ENCODE data around the gene MIDN.

The MIDN gene

GRCh38 chr19:1296575-1297271 is 48.3 kb downstream of the MIDN start:
- H3K79me2 ChIP-seq (ENCODE audit: insufficient read depth, low read length), result no peaks in the 10 kb centered on the region
- no peak overlapping the region for H2AFZ ChIP-seq (ENCODE audit: low read length)
- no peak overlapping the region for H3K4me2 ChIP-seq (ENCODE audit: low read depth, low read length, poor library complexity, severe bottlenecking)
- no peaks in the 10 kb centered on the region for H3K9me2 ChIP-seq (replicated peaks; ENCODE audit: low read depth, low read length)
- no peaks in the 10 kb centered on the region for H3K4me1 ChIP-seq (ENCODE audit: insufficient read depth, low read length, poor library complexity, severe bottlenecking)
- TF ChIP-seq CTCF (conservative IDR thresholded peaks at IDR 0.05; ENCODE audit: low read length), result no peak
- no peak for TF ChIP-seq EZH2phosphoT487 (IDR thresholded peaks at IDR 0.05; ENCODE audit: borderline replicate concordance)
- H3K9me3 ChIP-seq (ENCODE audit: insufficient read depth, low read depth, low read length), result no peaks in the 10 kb centered on the region
- H3K4me3 ChIP-seq (ENCODE audit: low read length, poor library complexity, severe bottlenecking), result no peak overlapping the region
- no peaks in the 10 kb centered on the region for H4K20me1 ChIP-seq (ENCODE audit: insufficient read depth, low read length, poor library complexity, severe bottlenecking)
- H3K36me3 ChIP-seq (ENCODE audit: insufficient read depth, low read length), result no peaks in the 10 kb centered on the region
- no peak overlapping the region for H3K9ac ChIP-seq (ENCODE audit: low read depth, low read length, poor library complexity, severe bottlenecking)
- no peaks in the 10 kb centered on the region for H3K27me3 ChIP-seq (ENCODE audit: insufficient read depth, low read length, poor library complexity, severe bottlenecking)
- no peaks in the 10 kb centered on the region for H3F3A ChIP-seq (ENCODE audit: low read depth)

- Histone ChIP-seq H3K4me1 (ENCODE audit: insufficient read depth, low read length, poor library complexity, severe bottlenecking) (no peaks in the 10 kb centered on the region), H3F3A (ENCODE audit: low read depth) (no peaks in the 10 kb centered on the region), H3K9me2 (replicated peaks; ENCODE audit: low read depth, low read length) (no peaks in the 10 kb centered on the region), H3K4me2 (ENCODE audit: low read depth, low read length, poor library complexity, severe bottlenecking) (no peak overlapping the region), H3K9me3 (ENCODE audit: insufficient read depth, low read depth, low read length) (no peaks in the 10 kb centered on the region), H4K20me1 (ENCODE audit: insufficient read depth, low read length, poor library complexity, severe bottlenecking) (no peaks in the 10 kb centered on the region), H3K4me3 (ENCODE audit: low read length, poor library complexity, severe bottlenecking) (no peak overlapping the region), H2AFZ (ENCODE audit: low read length) (no peak overlapping the region), H3K9ac (ENCODE audit: low read depth, low read length, poor library complexity, severe bottlenecking) (no peak overlapping the region), H3K36me3 (ENCODE audit: insufficient read depth, low read length) (no peaks in the 10 kb centered on the region), H3K79me2 (ENCODE audit: insufficient read depth, low read length) (no peaks in the 10 kb centered on the region), H3K27me3 (ENCODE audit: insufficient read depth, low read length, poor library complexity, severe bottlenecking) (no peaks in the 10 kb centered on the region)
- TF ChIP-seq EZH2phosphoT487 (IDR thresholded peaks at IDR 0.05; ENCODE audit: borderline replicate concordance) (no peak), CTCF (conservative IDR thresholded peaks at IDR 0.05; ENCODE audit: low read length) (no peak)
These were observed 49.9 kb downstream of the MIDN start for GRCh38 chr19:1298235-1298634.

- no peaks in the 10 kb centered on the region for H3K9me2 ChIP-seq (replicated peaks; ENCODE audit: low read depth, low read length)
- no peaks in the 10 kb centered on the region for H3K79me2 ChIP-seq (ENCODE audit: insufficient read depth, low read length)
- H3K4me2 ChIP-seq (ENCODE audit: low read depth, low read length, poor library complexity, severe bottlenecking), result no peak overlapping the region
- no peaks in the 10 kb centered on the region for H4K20me1 ChIP-seq (ENCODE audit: insufficient read depth, low read length, poor library complexity, severe bottlenecking)
- H3K27me3 ChIP-seq (ENCODE audit: insufficient read depth, low read length, poor library complexity, severe bottlenecking), result no peaks in the 10 kb centered on the region
- TF ChIP-seq EZH2phosphoT487 (IDR thresholded peaks at IDR 0.05; ENCODE audit: borderline replicate concordance), result no peak
- TF ChIP-seq CTCF (conservative IDR thresholded peaks at IDR 0.05; ENCODE audit: low read length), result no peak
- H3K4me1 ChIP-seq (ENCODE audit: insufficient read depth, low read length, poor library complexity, severe bottlenecking), result no peaks in the 10 kb centered on the region
- no peaks in the 10 kb centered on the region for H3F3A ChIP-seq (ENCODE audit: low read depth)
- H3K9ac ChIP-seq (ENCODE audit: low read depth, low read length, poor library complexity, severe bottlenecking), result no peak overlapping the region
- no peaks in the 10 kb centered on the region for H3K9me3 ChIP-seq (ENCODE audit: insufficient read depth, low read depth, low read length)
- no peak overlapping the region for H2AFZ ChIP-seq (ENCODE audit: low read length)
- no peak overlapping the region for H3K4me3 ChIP-seq (ENCODE audit: low read length, poor library complexity, severe bottlenecking)
- H3K36me3 ChIP-seq (ENCODE audit: insufficient read depth, low read length), result no peaks in the 10 kb centered on the region
These were observed 51.4 kb downstream of the MIDN start for GRCh38 chr19:1299801-1300200.

Measured in Loucy (cell line).